ENCODE results near the gene NAV2. TPM values are rescaled to one million over a fixed set of nuclear protein-coding genes. Genes with fewer than 3 reads are reported as not detected.
"Not testable (repeated sequence)": the region's sequence is repeated elsewhere in the genome, so short reads cannot be mapped to it uniquely, and the experiment has no call there.

The NAV2 gene
- total RNA-seq, 1 donor from 2014 or later = 40.6 TPM

- no peak for DNase-seq (ENCODE audit: extremely low read depth, low read depth, low spot score)
Observed at GRCh38 chr11:19984048-19984742, 271.6 kb downstream of the NAV2 start.

DNA sequence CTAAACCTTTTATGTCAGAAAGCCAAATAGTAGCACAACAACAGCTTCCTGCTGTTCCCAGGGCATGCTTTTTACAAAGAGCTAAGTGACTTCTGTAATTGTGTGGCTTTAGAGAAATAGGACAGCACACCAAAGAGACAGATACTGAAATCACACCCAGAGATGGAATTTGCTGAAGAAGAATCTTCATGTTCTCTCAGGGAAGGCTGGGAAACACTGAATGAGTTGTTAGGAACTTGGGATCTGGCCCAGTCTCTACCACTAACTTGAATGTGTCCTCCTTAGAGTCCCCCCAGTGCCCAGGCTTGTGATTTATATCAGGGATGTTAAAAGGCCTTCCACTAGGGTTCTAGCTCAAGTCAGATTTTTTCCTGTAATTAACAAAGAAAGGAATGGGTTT is 272.5 kb downstream of the NAV2 start:
- no peak for DNase-seq (ENCODE audit: extremely low read depth, low read depth, low spot score)

GRCh38 chr11:19987331-19987801 is 274.7 kb downstream of the NAV2 start:
- no peak for DNase-seq (ENCODE audit: extremely low read depth, low read depth, low spot score)

GRCh38 chr11:19988598-19988997 is 276.0 kb downstream of the NAV2 start:
- no peak for DNase-seq (ENCODE audit: extremely low read depth, low read depth, low spot score)

DNA sequence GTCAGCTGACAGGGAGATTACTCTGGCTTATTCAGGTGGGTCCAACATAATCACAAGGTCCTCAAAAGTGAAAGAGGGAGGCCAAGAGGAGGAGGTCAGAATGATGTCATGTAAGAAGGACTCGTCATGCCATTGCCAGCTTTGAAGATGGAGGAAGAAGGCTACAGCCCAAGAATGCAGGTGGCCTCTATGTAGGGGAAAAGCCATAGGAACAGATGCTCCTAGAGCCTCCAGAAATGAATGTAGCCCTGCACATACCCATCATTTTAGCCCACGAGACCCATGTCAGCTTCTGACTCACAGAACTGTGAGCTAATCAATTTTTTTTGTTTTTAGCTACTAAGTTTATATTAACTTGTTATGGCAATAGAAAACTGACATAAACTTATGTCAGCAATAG is 276.6 kb downstream of the NAV2 start:
- no peak for DNase-seq (ENCODE audit: extremely low read depth, low read depth, low spot score)

GRCh38 chr11:19992162-19992561 is 279.5 kb downstream of the NAV2 start:
- DNase-seq (ENCODE audit: extremely low read depth, low read depth, low spot score) = no peak

DNA sequence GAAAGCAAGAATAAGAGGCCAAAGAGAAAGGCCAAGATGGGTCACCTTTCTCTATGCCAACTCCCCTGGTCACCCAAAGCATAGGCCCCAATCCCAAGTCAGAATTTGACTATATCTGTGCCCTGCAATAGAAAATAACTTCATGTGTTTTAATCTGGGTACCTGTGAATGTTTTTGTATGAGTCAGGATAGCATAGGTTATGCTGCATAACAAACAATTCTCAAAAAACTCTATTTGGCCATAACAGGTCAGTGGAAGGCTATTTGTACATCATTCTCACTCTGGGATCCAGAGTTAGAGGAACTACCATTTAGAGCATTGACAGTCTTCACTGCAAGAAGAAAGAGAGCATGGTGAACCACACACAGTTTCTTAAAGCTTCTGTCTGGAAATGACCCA is 280.4 kb downstream of the NAV2 start:
- no peak for DNase-seq (ENCODE audit: extremely low read depth, low read depth, low spot score)

GRCh38 chr11:19994672-19995071 is 282.0 kb downstream of the NAV2 start:
- DNase-seq (ENCODE audit: extremely low read depth, low read depth, low spot score) = no peak

- DNase-seq (ENCODE audit: extremely low read depth, low read depth, low spot score) = no peak
Observed at GRCh38 chr11:19995145-19995544, 282.5 kb downstream of the NAV2 start.

- no peak for DNase-seq (ENCODE audit: extremely low read depth, low read depth, low spot score)
Observed at GRCh38 chr11:19996571-19996970, 283.9 kb downstream of the NAV2 start.

GRCh38 chr11:20000022-20000350 is 287.3 kb downstream of the NAV2 start:
- DNase-seq (ENCODE audit: extremely low read depth, low read depth, low spot score) = no peak

- no peak for DNase-seq (ENCODE audit: extremely low read depth, low read depth, low spot score)
Observed at GRCh38 chr11:20000351-20001134, 287.9 kb downstream of the NAV2 start.

DNA sequence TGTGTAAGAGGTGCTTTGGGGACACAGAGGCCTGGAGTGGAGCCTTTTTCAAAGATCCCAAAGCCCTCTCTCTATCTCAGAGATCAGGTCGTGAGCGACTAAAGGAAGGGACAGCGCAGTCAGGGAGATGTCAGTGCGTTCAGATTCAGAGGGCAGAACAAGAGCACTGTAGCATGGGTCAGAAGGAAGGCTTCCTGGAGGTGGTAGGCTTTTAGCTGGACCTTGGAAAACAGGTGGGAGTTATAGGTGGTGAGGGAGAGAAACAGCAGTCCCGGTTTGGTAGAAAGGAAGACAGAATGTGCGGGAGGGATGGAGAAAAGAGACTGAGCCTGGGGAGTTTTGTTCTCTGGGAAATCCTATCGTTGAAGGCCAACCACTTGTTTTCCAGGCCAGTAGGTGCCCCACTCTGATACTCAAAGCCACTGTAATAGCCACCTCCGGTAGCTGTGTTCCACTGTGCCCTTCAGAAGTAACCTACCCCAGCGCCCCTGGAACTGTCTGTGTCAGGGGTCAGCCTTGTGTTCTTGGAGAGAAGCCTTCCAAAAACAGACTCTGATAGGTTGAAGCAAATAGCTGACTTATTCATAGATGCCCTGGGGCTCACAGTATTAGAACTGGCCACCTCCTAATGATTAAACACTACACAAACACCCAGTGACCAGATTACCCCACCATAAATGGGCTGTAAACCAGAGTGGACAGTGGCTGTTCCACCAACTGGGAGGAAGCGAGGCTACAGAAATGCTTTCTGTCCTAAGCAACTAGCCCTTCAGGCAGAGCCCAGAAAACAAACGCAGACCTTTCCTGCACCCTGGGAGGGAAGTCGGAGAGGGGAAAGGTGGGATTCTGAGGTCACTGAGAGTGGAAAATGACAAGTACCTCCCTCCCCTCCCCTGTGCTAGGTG is 289.9 kb downstream of the NAV2 start:
- DNase-seq (ENCODE audit: extremely low read depth, low read depth, low spot score) = no peak

- DNase-seq (ENCODE audit: extremely low read depth, low read depth, low spot score) = no peak
Observed at GRCh38 chr11:20003351-20003750, 290.7 kb downstream of the NAV2 start.

DNA sequence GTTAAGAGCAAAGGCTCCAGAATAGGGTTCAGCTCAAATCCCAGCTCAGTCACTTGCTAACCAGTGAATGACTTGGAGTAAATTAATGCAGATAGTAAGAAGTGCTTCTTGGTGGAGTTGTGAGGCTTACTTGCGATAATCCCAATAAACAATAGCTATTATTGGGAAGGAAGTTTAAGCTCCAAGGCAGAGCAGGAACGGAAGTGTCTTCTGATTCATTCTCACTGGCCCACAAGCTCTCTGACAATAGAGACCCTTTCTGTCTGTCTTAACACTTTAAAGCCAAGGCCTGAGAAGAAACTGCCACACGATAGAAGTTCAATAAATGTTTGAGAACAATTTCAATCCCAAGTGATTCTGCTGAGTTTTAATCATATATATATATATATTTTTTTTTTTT is 292.2 kb downstream of the NAV2 start:
- no peak for DNase-seq (ENCODE audit: extremely low read depth, low read depth, low spot score)

- DNase-seq (ENCODE audit: extremely low read depth, low read depth, low spot score) = no peak
Observed at GRCh38 chr11:20005747-20006146, 293.1 kb downstream of the NAV2 start.

- DNase-seq (ENCODE audit: extremely low read depth, low read depth, low spot score) = not testable (repeated sequence)
Observed at GRCh38 chr11:20006618-20007017, 294.0 kb downstream of the NAV2 start.

GRCh38 chr11:20007386-20007785 is 294.7 kb downstream of the NAV2 start:
- no peak for DNase-seq (ENCODE audit: extremely low read depth, low read depth, low spot score)

- DNase-seq (ENCODE audit: extremely low read depth, low read depth, low spot score) = no peak
Observed at GRCh38 chr11:20008190-20008870, 295.7 kb downstream of the NAV2 start.

DNA sequence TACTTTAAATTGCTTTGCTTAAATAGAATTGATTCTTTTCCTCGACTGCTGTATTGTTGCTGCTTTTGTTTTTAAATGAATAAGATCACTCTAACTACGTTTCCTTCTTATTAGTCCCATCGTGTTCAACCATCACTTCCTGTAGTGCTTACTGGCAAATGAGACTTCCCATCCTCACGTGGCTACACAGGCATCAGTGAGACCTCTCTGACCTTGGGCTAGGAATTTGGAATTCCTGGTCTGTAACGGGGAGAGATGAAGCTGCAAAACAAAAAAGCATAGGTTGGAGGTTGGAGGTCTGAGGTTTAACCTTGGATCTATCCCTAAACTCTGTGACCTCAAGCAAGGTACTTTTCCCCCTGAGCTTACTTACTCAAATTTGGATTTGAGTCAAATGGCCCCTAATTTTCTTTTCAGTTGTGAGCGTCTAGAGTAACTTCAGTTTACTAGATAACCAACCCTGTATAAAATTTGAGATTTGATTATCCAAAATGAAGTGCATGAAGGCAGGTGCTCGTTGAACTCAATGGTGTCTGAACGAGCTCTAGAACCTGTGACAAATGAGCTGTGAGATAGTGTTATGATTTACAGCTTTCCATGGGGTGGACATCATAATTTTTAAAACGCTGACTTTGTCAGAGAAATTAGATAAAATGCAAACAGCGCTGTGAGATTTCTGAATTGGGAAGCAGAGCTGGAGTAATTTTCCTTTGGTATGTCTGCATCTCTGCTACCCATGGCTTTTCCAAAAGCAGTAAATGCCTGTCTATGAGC is 296.4 kb downstream of the NAV2 start:
- DNase-seq (ENCODE audit: extremely low read depth, low read depth, low spot score) = no peak
